GM21381 (cell line): ENCODE data around the gene MSMB.
"Not testable (repeated sequence)": the region's sequence is repeated elsewhere in the genome, so short reads cannot be mapped to it uniquely, and the experiment has no call there.

Experiments
- ATAC-seq: cut with Tn5 transposase; IDR thresholded peaks from one replicate; pipeline ENCODE4 v1.9.1; 2021; ENCODE audit warnings: mild to moderate bottlenecking, moderate library complexity; ENCODE audit not compliant: unreplicated experiment

MSMB gene

DNA sequence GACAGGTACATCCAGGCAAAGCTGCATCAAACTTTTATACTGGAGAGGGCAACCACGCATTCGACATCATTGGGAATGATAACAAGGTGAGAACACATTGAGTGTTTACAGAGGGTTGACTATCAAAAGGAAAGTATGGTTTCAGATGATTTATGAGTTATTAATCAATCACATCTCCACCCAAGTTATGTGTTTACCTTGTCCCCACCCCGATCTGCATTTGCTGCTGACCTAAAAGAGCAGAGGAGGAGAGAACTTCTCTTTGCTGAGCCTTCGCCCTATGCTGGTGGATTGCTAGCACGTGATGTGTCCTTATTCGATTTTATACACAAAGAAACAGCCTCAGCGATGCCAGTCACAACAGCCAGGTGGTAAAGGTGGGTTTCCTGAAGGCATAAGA is at the start of gene MSMB:
TSS of gene MSMB (minus strand) at position 9 of the 400 bp plus-strand sequence. CDS start 32 bp downstream, outside the sequence.
- no peak for ATAC-seq

- no peak for ATAC-seq
These were observed 49.1 kb upstream of the MSMB start for GRCh38 chr10:46094931-46095750.

- ATAC-seq = no peak
These were observed 48.1 kb upstream of the MSMB start for GRCh38 chr10:46094197-46094500.

GRCh38 chr10:46093316-46094196 is 47.5 kb upstream of the MSMB start:
- not testable (repeated sequence) for ATAC-seq

DNA sequence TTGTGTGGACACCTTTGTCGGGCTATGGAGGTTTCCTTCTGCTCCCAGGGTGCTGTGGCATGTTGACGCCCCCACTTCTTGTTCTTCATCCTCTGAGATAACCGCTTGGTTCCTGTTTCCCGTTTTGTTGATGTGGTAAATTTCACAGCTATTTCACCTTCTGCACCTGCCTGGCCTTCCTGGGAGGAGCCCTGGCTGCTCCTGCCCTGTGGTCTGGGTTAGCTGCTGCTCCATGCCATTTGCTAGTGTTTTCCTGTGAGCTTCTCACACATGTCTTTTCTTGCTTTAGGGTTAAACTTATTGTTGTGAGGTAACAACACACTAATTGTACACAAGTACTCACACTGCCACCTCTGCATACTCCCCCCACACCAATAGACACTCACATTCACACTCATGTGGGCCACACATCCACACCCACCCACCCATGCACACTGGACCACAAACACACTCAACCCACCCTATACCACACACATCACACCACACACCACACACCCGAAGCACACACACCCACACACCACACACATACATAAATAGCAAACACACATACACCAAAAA is 46.5 kb upstream of the MSMB start:
- no peak for ATAC-seq

GRCh38 chr10:46091828-46092523 is 45.9 kb upstream of the MSMB start:
- no peak for ATAC-seq

GRCh38 chr10:46091080-46091827 is 45.2 kb upstream of the MSMB start:
- no peak for ATAC-seq

- no peak for ATAC-seq
These were observed 44.3 kb upstream of the MSMB start for GRCh38 chr10:46090258-46090812.

DNA sequence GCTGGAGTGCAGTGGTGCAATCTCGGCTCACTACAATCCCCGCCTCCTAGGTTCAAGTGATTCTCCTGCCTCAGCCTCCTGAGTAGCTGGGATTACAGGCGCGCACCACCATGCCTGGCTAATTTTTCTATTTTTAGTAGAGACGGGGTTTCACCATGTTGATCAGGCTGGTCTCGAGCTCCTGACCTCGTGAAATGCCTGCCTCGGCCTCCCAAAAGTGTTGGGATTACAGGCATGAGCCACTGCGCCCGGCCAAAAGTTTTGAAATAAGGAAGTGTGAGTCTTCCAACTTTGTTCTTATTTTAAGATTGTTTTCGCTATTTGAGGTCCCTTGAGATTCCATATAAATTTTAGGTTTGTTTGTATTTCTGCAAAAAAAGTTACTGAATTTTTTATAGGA is 41.3 kb upstream of the MSMB start:
- not testable (repeated sequence) for ATAC-seq

- ATAC-seq = no peak
These were observed 38.5 kb upstream of the MSMB start for GRCh38 chr10:46084321-46085165.

- ATAC-seq = no peak
These were observed 34.8 kb upstream of the MSMB start for GRCh38 chr10:46080886-46081285.

GRCh38 chr10:46079831-46080585 is 33.9 kb upstream of the MSMB start:
- ATAC-seq = no peak

DNA sequence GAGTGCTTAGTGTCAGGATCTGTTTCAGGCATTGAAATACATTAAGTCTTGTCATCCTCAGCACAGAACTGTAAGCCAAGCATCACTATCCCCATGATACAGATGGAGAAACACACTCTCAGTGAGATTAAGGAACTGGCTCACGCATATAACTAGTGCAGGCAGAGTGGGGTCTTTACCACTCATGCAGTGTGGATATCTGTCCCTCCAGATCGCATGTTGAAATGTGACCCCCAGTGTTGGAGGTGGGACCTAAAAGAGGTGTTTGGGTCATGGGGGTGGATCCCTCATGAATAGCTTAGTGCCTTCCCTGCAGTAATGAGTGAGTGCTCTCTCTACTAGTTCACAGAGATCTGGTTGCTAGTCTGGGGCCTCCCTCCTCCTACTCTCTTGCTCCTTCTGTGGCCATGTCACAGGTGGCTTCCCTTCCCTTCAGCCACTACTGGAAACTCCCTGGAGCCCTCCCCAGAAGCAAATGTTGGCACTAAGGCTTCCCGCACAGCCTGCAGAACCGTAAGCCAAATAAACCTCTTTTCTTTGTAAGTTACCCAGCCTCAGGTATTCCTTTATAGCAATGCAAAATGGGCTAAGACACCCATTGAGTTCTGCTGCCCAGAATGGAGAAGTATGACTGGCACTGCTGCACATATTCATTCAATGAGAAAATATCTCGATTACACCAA is 31.8 kb upstream of the MSMB start:
- no peak for ATAC-seq

DNA sequence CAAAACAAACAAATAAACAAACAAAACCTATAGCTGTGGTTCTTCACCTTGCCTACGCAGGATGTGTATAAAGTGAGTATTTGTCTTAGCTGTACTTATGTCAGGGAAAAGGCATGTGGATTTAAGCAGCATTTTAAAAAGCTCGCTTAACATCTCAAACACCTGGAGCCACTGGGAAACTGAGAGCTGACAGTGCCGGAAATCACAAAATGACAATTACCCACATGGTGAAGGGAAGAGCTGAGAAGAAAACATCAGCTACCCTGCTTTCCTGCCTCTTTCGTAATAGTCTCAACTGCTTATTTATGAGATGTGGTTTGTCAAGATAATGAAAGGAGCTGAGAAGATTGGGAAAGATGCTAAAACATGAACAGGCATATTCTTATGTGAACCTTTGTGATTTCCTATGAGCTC is 31.1 kb upstream of the MSMB start:
- ATAC-seq = no peak

DNA sequence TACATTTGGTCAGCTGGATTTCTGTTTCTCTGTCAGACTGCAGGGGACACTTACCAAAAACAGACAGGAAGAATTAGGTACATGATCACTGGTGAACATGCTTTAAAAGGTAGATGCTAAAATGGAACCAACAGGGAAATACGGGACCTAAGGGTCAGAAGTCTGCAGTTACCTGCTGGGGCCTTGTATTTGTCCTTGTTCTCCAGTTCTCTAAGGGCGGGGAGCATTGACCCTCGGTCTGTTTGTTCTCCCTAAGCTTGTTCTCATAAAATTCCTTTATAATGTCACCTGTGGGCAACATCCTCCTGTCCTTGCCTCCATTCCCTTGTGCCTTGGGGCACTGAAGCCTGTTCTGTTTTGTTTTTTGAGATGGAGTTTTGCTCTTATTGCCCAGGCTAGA is 29.8 kb upstream of the MSMB start:
- ATAC-seq = no peak

DNA sequence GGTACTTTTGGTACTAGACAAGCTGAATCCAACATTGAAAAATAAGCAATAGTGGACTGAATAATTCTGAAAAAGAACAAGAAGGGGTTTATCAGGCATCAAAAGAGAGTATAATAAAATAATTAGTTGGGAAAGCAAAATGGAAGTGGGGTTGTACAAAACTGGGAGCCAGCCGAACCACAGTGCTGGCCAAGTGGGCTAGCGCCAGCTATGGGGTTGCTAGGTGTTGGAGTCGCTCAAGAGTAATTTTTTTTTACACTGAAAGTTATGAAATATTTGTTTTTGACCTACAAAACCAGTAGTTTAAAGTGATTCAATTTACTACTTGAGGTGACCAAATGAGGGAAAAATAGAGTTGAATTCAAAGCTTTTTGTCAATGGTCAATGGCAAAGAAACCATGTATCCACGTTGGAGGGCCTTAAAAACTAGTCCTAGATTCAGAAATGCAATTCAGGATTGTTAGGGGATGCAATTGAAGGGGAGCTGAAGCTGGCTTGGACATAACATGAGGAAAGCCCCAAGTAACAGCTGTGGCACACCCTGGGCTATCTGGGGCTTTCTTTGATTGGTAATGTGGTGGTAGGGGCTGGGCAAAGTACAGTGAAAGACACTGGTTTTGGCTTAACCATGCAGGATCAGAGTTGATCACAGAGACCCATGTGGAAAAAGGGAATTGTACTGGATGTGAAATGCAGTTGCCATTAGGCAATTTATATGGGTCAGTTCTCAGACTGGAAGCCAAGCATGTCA is 28.3 kb upstream of the MSMB start:
- ATAC-seq = no peak

DNA sequence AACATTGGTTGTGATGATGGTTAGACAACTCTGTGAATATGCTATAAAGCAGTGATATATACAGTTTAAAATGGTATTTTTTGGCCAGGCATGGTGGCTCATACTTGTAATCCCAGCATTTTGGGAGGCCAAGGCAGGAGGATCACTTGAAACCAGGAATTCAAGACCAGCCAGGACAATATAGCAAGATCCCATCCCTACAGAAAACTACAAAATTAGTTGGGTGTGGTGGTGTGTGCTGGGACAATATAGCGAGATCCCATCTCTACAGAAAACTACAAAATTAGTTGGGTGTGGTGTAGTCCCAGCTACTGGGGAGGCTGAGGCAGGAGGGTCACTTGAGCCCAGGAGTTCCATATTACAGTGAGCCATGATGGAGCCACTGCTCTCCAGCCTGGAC is 27.5 kb upstream of the MSMB start:
- no peak for ATAC-seq
